Middle frontal gyrus (tissue), 1 donor: Measurements from ENCODE around the gene CREB3L1.
A peak's percentile ranks its signal among the peaks of the same experiment; 100 is the strongest.

Source experiments
- DNase-seq: peaks from one replicate; pipeline ENCODE4 v3.0.0-alpha.2; 2015; ENCODE audit warnings: low spot score; ENCODE audit errors: extremely low spot score

CREB3L1 gene

GRCh38 chr11:46363031-46363407 lies 85.6 kb downstream of the CREB3L1 start:
- no peak for DNase-seq

GRCh38 chr11:46363455-46364005 lies 86.1 kb downstream of the CREB3L1 start:
- peak; percentile 50 for DNase-seq

DNA sequence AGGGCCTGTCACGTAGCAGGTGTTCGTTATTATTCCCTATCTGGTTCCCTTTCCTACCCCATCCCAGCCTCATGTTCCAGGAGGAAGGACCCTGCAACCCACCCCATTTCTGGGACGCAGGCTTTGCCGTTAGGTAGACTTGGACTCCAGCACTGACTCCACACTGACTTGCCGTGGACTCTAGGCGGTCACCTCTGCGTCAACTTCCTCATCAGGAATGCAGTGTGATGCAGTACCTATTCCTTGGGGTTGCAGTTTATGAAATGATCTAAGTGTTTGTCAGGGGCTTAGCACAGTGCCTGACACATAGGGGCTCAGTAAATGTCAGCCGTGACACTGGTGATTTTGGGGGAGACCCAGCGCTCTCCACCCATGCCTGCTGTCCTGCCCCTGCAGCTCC lies 86.6 kb downstream of the CREB3L1 start:
- DNase-seq = no peak

DNA sequence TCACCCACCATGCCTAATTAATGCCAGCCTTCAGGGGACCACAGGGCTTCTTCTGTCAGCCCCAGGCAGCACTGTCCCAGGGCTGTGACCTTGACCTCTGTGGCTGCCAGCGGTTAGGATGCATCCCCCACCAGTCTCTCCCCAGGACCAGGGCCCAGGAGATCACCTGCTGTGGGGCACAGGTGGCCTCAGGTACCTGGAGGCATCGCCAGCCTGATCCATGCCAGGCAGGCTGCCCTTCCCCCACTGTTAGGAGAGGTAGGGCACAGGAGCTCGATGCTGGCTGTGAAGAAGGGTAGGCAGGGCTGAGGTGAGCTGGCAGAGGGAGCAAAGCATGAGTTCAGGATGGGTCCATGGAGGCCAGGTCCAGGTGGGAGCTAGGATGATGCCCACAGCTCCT lies 87.3 kb downstream of the CREB3L1 start:
- no peak for DNase-seq

DNA sequence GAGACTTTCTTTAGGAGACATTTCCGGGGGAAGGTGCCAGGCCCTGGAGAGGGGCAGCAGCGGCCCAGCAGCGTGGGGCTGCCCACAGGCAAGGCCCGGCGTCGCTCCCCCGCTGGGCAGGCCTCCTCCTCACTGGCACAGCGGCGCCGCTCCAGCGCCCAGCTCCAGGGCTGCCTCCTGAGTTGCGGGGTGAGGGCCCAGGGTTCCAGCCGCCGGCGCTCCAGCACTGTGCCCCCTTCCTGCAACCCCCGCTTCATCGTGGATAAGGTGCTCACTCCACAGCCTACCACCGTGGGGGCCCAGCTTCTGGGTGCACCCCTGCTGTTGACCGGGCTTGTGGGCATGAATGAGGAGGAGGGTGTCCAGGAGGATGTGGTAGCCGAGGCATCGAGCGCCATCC lies 88.8 kb downstream of the CREB3L1 start:
- DNase-seq = no peak

DNA sequence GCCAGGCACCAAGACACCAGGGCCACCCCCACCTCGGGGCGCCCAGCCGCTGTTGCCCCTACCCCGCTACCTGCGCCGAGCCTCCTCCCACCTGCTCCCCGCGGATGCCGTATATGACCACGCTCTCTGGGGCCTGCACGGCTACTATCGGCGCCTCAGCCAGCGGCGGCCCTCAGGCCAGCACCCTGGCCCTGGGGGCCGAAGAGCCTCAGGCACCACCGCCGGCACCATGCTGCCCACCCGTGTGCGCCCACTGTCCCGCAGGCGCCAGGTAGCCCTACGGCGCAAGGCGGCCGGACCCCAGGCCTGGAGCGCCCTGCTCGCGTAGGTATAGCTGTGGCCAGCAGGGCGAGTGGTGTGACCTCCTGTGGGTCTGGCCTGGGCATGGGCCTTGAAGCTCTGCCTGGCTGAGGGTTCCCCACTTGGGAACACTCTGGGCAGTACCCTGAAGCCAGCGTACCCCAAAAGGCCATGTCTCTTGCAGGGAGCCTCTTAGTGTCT lies 89.2 kb downstream of the CREB3L1 start:
- DNase-seq = no peak

DNA sequence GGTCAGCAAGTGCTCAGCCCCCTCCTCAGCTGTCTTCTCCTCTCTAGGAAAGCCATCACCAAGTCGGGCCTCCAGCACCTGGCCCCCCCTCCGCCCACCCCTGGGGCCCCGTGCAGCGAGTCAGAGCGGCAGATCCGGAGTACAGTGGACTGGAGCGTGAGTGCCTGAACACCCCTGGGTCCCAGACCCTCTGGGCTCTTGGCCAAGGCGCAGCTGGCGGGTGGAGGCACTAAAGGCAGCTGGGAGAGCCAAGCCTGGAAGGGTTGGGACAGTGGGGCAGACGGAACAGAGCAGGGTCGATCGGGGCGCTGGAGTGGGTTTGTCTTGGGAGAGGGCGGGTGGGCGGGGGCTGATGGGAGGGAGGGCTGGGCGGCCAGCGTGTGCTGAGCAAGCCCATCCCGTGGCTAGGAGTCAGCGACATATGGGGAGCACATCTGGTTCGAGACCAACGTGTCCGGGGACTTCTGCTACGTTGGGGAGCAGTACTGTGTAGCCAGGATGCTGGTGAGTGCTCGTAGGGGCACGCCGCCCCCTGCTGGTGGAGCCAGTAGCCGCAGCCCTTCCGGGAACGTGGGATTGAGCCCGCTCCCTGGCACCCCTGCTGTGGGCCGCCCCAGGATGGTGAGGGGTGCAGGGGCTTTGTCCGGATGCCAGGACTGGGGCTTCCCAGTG lies 89.9 kb downstream of the CREB3L1 start:
- DNase-seq = peak; percentile 33

GRCh38 chr11:46367916-46368267 lies 90.4 kb downstream of the CREB3L1 start:
- no peak for DNase-seq

DNA sequence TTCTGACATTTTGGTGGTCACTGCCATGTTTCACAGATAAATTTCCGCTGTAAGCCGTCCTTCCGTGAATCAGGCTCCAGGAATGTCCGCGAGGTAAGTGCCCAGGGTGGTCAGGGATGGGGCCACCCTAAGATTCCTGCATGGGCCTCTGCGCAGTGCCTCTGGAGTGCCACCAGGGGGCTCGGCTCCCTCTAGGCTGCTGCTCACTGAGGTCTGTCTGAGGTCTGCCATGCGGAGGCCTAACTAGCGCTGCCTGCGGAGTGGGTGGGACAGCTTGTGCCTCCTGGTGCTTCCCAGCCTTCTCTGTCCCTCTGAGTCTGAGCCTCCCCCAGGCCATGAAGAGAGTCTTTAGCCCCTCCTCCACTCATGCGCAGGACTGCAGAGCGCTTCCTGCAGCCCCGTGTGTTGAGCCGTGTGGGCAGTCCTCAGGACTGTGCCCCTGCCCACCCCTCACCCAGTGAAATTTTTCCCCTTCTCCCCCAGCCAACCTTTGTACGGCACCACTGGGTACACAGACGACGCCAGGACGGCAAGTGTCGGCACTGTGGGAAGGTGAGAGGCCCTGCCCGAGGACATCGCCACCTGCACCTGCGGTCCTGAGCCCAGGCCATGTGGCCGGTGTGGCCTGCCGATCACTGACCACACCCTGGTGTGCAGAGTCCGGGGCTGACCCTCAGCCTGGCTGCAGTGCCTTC lies 92.1 kb downstream of the CREB3L1 start:
- peak; percentile 44 for DNase-seq

DNA sequence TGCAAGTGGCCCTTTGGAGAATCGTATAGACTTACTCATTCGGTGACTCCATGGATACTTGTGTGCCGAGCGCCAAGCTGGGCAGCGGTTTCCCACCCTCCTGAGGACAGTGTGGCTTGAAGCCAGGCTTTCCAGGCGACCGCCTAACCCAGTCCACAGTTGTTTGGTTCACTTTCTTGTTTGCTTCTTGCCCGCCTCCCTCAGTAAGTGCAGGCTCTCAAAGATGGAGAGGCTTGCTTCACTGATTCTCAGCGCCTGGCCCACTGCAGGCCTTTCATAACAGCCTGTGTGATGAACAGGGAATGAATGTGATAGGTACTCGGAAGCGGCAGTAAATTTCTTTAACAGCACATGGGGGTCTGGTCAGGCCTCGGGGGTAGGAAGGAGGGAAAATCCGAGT lies 92.8 kb downstream of the CREB3L1 start:
- no peak for DNase-seq
